ES-I3 (cell line): Measurements from ENCODE around the gene ITGA11.

Experiments
- H3K36me3 ChIP-seq: 2 replicates; pipeline ENCODE4 v1.6.1; 2013; ENCODE audit warnings: mild to moderate bottlenecking, low read length, control low read depth, moderate library complexity; ENCODE audit not compliant: insufficient read depth
- H3K4me1 ChIP-seq: 2 replicates; pipeline ENCODE4 v1.6.1; 2013; ENCODE audit warnings: mild to moderate bottlenecking, control low read depth, low read length; ENCODE audit not compliant: insufficient read depth
- H3K9ac ChIP-seq: 2 replicates; pipeline ENCODE4 v1.6.1; 2013; ENCODE audit warnings: low read depth, mild to moderate bottlenecking, low read length, moderate library complexity
- H3K9me3 ChIP-seq: 2 replicates; pipeline ENCODE4 v1.6.1; 2013; ENCODE audit warnings: mild to moderate bottlenecking, low read length, moderate library complexity; ENCODE audit not compliant: control insufficient read depth, insufficient read depth

The ITGA11 gene

DNA sequence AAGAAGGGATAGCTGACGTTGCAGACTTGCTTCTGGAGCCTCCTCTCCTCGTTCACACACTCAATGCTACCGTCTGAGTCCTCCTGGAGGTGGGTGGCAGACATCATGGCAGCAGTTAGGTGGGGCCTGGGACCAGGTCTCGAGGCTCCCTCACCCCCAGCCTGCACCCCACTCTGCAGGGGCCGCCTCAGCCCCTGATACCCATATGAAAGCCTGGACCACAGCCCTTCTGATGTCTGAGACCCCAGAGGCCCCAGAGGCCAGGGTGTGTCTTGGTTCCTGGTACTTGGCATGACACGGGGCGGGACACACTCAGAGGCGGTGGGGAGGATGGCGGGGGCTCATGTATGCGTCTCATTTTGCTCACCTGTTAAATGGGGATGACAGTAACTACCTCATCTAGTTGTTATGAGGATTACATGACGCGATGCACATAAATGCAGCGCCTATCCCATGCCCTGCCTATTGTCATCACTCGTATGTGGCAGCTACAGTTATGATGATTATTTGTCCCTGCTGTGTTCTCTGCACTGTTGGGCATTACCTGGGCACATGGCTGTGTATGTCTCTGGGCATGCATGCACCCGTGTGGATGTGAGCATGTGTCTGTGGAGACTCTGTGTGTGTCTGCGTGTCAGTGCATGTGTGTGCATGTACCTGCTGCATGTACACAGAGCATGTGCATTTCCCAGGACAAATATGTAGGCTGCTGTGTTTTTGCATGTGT lies 114.5 kb downstream of the ITGA11 start:
- Histone ChIP-seq H3K9ac (no peak overlapping the region), H3K9me3 (no peaks in the 10 kb centered on the region), H3K4me1 (peaks cover 7% of the 10 kb centered on the region; the same call in 1 of the 2 replicates), H3K36me3 (no peaks in the 10 kb centered on the region)

DNA sequence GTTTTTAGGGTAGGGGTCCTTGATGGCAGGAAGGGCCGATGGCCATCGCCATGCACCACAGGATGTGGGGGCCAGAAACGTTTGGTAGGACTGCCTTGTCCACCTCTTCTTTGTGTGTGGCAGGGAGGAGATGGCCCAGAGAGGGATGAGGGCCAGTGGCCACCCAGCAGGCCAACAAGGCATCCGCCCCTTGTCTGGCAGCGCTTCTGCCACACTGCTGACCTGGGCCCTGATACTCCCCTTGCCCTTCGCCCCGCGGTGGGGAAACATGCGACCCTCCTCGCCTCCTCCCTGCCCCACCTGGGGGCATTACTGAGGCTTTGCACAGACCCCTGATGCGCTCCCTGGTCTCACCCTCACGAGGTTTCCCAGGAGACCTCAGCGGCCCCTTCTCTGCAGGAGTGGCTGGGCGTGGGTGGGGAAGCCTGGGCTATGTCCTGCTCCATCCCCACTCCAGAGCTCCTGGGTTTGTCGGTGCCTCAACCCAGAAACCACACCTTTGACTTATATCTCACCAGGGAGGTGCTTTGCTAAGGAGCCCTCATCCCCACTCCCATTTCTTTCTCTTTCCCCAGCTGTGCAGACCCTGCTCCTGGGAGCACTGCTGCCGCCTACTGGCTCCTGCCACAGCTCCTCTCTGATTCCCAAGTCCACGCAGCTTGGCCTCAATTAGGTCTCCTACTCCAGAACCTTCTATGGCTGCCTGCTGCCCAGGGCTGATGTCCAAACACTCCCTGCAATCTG lies 115.7 kb downstream of the ITGA11 start:
- no peaks in the 10 kb centered on the region for H3K9me3 ChIP-seq
- no peak overlapping the region for H3K9ac ChIP-seq
- peaks cover 7% of the 10 kb centered on the region; the same call in 1 of the 2 replicates for H3K4me1 ChIP-seq
- H3K36me3 ChIP-seq, result no peaks in the 10 kb centered on the region

DNA sequence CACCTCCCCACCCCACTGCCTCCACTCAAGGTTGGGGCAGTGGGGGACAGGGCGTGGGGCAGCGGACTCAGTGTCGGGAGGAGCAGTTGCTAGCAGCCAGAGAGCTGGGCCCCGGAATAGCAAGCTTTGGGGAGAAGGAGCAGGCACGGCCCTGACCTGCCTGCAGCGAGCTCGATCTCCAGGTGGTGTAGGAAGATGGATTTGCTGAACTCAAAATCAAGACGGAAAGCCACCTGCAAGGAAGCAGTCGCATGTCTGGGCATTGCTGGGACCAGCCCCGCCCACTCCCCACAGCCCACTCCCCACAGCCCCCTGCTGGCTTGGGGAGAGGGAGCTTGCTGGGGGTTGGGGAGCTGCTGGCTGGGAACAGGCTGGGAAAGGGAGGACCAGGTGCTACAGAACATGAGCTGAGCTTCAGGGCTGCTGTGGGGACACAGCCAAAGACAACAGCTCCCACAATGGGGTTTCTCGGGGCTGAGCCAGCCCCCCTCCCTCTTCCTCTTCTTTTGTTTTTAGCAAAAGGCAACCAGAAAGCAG lies 116.4 kb downstream of the ITGA11 start:
- H3K4me1 ChIP-seq, result peaks cover 8% of the 10 kb centered on the region
- no peaks in the 10 kb centered on the region for H3K36me3 ChIP-seq
- no peaks in the 10 kb centered on the region for H3K9me3 ChIP-seq
- no peak overlapping the region for H3K9ac ChIP-seq

DNA sequence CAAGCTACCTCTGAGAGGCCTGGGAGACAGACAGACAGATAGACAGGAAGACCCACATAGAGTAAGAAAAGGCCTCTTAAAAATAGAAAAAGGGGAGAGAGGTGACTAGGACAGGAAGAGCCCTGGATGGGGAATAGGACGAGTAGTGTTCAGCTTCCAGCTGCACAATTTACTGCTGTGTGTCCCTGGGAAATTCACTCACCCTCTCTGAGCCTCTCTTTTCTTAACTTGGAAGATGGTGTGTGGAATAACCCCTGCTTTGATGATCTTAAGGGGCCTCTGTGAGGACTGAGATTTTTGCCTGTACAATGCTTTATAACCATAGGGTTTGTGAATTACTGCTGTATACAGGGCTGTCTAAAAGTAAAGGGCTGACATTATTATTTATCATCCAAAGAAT lies 116.9 kb downstream of the ITGA11 start:
- no peak overlapping the region for H3K9ac ChIP-seq
- H3K9me3 ChIP-seq, result no peaks in the 10 kb centered on the region
- H3K36me3 ChIP-seq, result no peaks in the 10 kb centered on the region
- peaks cover 11% of the 10 kb centered on the region for H3K4me1 ChIP-seq

DNA sequence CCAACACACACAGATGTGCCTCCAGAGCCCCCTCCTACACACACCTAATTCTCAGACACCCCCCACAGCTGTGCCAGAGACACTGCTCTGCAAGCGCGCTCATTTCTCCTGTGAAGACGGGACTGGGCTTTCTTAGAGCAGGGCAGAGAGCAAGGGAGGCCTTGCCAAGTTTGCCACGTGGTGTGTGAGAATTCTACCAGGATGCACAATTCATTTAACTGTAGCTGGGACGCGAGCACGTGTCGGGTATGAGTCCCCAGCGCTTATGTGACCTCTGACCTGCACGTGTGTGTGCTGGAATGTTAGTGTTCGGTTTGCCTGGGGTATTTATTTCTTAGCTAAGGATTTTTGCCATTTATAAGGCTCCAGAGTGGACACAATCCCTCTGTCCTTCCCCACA lies 117.4 kb downstream of the ITGA11 start:
- H3K36me3 ChIP-seq, result no peaks in the 10 kb centered on the region
- peaks cover 11% of the 10 kb centered on the region for H3K4me1 ChIP-seq
- no peaks in the 10 kb centered on the region for H3K9me3 ChIP-seq
- H3K9ac ChIP-seq, result no peak overlapping the region

DNA sequence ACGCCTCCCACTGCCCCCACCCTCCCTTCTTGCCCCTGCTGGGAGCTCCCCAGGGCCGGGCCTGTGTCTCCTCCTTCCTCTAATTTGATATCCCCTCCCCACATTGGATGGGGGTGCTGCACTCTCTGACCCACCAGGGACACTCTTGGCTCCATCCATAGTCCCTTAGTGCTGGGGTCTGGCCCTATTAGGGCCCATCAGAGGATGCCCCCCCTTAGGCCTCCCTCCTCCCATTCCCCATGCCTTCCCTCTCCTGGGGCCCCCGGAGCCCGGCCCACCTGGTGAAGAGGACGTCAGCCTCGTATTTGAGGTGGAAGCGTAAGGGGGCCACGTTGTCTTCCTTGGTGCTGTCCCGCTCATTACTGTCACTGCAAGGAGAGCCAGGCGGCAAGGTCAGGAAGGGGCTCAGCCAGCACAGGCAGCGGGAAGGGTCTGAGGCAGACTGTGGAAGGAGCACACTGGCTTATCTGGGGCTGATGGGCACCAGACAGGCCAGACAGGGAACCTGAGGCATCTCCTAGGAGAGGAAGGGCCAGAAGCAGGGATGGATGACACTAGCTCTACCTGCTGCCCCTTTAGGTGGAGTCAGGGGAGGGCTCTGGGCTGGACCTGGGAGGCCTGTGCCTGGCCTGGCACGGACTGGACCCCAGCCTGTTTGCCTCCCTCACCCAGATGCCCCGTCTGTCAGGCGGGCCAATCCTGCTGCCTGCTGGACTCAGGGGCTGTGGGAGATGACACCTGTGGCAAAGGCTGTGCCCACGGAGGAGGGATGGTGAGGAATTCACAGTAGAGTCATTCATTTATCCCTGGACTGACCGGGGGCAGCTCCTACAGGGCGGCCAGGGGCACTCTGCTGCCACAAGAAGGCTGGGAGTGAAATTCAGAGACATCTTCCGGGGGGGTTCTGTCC lies 118.2 kb downstream of the ITGA11 start:
- Histone ChIP-seq H3K4me1 (peaks cover 11% of the 10 kb centered on the region), H3K9me3 (no peaks in the 10 kb centered on the region), H3K36me3 (no peaks in the 10 kb centered on the region), H3K9ac (no peak overlapping the region)

DNA sequence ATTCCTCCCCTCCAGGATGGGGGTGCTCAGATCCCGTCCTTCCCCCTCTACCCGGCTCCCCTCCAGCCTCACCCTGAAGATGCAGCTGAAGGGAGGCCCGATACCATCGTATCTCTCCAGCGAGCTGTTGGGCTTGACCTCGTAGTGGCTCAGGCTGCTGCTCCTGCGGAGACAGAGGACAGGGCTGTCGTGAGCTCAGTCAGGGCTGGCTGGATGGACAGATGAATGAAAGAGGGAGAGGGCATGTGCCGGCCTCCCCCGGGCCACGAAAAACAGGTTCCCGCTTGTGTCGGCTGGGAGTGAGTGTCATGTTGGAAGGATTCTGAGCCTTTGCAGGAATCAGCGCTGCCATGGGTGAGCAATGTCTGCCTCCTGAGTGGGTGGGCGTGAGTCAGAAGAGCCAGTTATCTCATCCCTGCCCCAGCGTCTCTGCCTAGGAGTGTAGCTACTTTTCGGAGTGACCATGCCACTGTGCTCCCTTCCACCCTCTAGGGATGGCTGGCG lies 119.2 kb downstream of the ITGA11 start:
- Histone ChIP-seq H3K9me3 (no peaks in the 10 kb centered on the region), H3K9ac (no peak overlapping the region), H3K36me3 (no peaks in the 10 kb centered on the region), H3K4me1 (peaks cover 11% of the 10 kb centered on the region)

DNA sequence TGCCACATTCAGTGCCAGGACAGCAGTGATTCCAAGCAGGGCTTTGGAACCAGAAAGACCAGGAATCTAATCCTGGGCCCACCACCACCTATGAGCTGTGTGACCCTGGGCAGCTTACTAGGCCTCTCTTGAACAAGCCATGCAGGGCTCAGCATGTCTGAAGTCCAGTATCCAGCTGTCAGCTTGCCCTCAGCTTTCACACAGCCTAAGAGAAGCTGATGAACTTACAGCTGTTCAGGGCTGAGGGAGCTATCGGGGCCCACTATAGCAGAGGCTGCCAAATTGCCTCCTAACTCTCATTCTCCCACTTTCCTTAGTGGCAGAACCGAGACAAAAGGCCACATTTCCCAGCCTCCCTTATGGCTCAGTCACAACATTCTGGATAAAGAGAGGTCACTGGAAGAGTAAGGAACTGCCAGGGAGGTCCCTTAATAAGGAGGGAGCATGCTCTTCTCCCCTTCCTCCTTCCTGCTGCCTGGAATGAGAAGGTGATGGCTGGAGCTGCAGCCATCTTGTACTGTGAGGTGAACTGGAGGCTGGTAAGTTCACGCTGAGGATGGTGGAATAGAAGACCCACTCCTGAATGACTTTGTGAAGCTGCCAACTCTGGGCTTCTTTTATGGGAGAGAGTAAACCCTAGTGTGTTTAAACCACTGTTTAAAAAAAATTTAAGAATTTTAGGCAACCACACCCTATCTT lies 120.0 kb downstream of the ITGA11 start:
- H3K9ac ChIP-seq, result no peak overlapping the region
- H3K36me3 ChIP-seq, result no peaks in the 10 kb centered on the region
- H3K4me1 ChIP-seq, result peaks cover 11% of the 10 kb centered on the region

DNA sequence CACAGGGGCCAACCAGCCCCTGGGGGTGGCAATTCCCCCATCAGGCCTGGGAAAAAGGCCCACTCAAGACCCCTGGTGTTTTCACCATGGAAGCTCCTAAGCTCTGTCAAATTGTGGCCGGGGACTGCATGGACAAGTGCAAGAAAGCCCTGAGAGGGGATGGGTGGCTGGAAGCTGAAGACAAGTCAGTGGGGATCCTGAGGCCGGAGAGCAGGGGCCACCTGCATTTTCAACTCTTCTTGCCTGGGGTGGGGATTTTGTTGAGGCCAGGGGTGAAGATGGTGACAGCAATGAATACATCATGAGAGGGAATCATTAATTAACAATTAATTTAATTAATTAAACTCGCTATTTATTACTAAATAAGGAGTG lies 120.5 kb downstream of the ITGA11 start:
- Histone ChIP-seq H3K9ac (no peak overlapping the region), H3K4me1 (peaks cover 11% of the 10 kb centered on the region), H3K9me3 (no peaks in the 10 kb centered on the region), H3K36me3 (no peaks in the 10 kb centered on the region)

More for the DNA sequence above, 120.0 kb downstream of the ITGA11 start:
- no peaks in the 10 kb centered on the region for H3K9me3 ChIP-seq

DNA sequence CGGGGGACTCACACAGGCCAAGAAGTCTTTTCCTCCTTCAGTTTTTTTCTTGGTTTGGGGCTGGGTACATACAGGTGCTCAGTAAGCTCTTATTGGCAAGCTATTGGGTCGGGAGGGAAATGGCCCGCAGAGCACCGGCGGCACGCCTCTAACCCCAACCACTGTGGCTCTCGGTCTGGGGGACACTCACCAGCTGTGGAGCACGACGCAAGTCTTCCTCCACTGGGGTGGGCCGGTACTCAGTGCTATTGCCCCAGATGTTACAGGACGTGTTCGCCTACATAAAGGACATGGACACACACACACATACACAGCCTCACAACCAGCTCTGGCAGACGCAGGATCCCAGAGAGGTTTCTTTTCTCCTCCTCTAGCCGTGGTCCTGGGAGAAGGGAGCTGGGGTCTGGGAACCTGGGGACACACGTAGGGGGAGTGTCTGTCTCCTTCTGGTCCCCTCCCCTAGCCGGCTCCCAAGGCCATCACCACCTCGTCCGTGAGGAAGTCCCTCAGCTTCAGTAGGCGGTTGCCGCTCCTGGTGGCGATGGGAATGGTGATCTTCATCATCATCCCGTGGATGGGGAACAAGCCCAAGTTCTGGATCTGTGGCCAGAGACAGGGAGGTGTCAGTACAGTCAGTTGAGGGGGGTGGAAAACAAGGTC lies 121.0 kb downstream of the ITGA11 start:
- no peak overlapping the region for H3K9ac ChIP-seq
- H3K36me3 ChIP-seq, result no peaks in the 10 kb centered on the region
- no peaks in the 10 kb centered on the region for H3K9me3 ChIP-seq
- H3K4me1 ChIP-seq, result peaks cover 6% of the 10 kb centered on the region

DNA sequence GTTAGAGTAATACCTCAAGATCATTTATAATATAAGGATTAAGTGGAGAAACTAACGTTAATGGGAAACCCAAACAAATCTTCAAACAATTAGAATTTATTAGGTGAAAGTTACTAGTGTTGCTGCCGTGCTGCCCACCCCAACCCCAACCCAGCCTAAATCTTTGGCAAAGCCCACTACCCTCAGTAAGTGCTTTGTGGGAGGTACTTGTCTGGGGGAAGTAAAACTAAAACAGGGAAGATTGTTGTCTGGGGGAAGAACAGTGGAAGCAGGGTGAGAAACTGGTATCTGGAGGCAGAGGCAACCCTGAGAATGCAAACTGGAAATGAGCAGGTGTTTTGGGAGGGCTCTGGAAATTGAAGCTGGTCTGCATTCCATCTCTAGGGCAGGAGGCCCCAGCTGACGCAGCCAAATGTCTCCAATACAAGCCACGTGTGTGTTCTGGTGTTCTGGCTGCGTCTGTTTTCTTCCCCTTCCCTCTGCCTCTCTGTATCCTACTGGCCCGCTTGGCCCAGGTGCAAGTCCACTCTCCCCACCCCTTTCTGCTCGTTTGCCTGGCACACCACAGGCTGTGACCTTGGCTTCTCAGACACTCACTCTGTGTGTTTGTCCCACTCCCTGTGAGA lies 121.7 kb downstream of the ITGA11 start:
- Histone ChIP-seq H3K4me1 (peaks cover 7% of the 10 kb centered on the region), H3K9me3 (no peaks in the 10 kb centered on the region), H3K36me3 (no peaks in the 10 kb centered on the region), H3K9ac (no peak overlapping the region)

DNA sequence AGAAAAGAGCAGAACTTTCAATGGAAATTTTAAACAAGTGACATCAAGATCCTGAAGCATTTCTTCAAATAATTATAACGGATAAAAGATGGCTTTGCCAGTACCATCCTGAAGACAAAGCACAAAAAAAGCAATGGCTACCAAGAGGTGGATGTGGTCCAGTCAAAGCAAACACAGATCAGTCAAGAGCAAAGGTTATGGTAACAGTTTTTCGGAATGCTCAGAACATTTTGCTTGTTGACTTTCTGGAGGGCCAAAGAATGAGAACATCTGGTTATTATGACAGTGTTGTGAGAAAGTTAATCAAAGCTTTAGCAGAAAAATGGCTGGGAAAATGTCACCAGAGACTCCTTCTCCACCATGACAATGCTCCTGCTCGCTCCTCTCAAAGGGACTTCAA lies 122.9 kb downstream of the ITGA11 start:
- no peaks in the 10 kb centered on the region for H3K9me3 ChIP-seq
- peaks cover 12% of the 10 kb centered on the region for H3K4me1 ChIP-seq
- H3K9ac ChIP-seq, result no peak overlapping the region
- no peaks in the 10 kb centered on the region for H3K36me3 ChIP-seq
